T-cell (primary cell): ENCODE data around the gene ADAMTS12. TPM values are rescaled to one million over a fixed set of nuclear protein-coding genes. Genes with fewer than 3 reads are reported as not detected.

Source experiments
- ATAC-seq, 4 experiments: fragments of 200-7000 bp in 3 of 4; fragments of 150-1000 bp in 1 of 4; cut with Tn5 transposase; replicated peaks in 1 of 4; 1 replicate in 3 of 4; 2 replicates in 1 of 4; pipeline ENCODE4 v1.10.0; 2021; ENCODE audit warnings: moderate library complexity in 3 of 4, mild to moderate bottlenecking in 2 of 4, moderate number of reproducible peaks in 1 of 4
- CTCF ChIA-PET, 2 donors: fragments of 300-600 bp; sonication (Branson Sonifier 250); formaldehyde crosslinking; loops; one replicate each; lab custom pipeline; 2022; ENCODE audit warnings: antibody characterized with exemption in 2 of 2; lab: Charles Lee
- POLR2A ChIA-PET, 2 donors: fragments of 300-600 bp; sonication (Branson Sonifier 250); formaldehyde crosslinking; loops; one replicate each; lab custom pipeline; 2022; ENCODE audit warnings: antibody characterized with exemption in 2 of 2; lab: Charles Lee
- DNase-seq, 35 experiments: peaks; one replicate each; pipeline versions ENCODE4 v3.0.0 to v3.0.0-alpha.2; 2013 to 2023
- H3K27ac ChIP-seq: one replicate; pipeline ENCODE4 v1.5.1; 2013; ENCODE audit warnings: low read length
- H3K27me3 ChIP-seq, 2 experiments: replicated peaks in 1 of 2; 1 replicate in 1 of 2; 2 replicates in 1 of 2; pipeline versions ENCODE4 v1.6.1 to v1.7.0; 2013; ENCODE audit warnings: low read length in 1 of 2, mixed read lengths in 1 of 2; ENCODE audit not compliant: control insufficient read depth in 2 of 2, insufficient read depth in 2 of 2; ENCODE audit errors: extremely low read depth in 1 of 2
- H3K36me3 ChIP-seq, 2 donors: 1 replicate in 1 of 2; 2 replicates in 1 of 2; pipeline versions ENCODE4 v1.6.1 to v1.7.0; 2013; ENCODE audit warnings: low read length in 1 of 2; ENCODE audit not compliant: control insufficient read depth in 2 of 2, insufficient read depth in 1 of 2; ENCODE audit errors: extremely low read depth in 1 of 2
- H3K4me1 ChIP-seq, 2 experiments: 1 replicate in 1 of 2; 2 replicates in 1 of 2; pipeline versions ENCODE4 v1.6.1 to v1.7.0; 2013; ENCODE audit warnings: low read length in 2 of 2, mixed read lengths in 1 of 2; ENCODE audit not compliant: insufficient read depth in 2 of 2, control insufficient read depth in 1 of 2; ENCODE audit errors: extremely low read depth in 1 of 2
- H3K4me3 ChIP-seq, 2 donors: 1 replicate in 1 of 2; 2 replicates in 1 of 2; pipeline versions ENCODE4 v1.5.1 to v1.7.0; 2013; ENCODE audit warnings: mild to moderate bottlenecking in 2 of 2, low read length in 1 of 2, moderate library complexity in 1 of 2; ENCODE audit not compliant: control insufficient read depth in 1 of 2; ENCODE audit errors: extremely low read depth in 1 of 2
- H3K9me3 ChIP-seq: 2 replicates; pipeline ENCODE4 v1.7.0; 2013
- H3K27ac Mint-ChIP-seq, 2 donors: one replicate each; pipeline ENCODE4 v1.8.0; 2020 to 2021; ENCODE audit warnings: mild to moderate bottlenecking in 2 of 2, mixed read lengths in 2 of 2
- H3K27me3 Mint-ChIP-seq, 2 donors: one replicate each; pipeline ENCODE4 v1.8.0; 2021 to 2022; ENCODE audit warnings: mixed read lengths in 2 of 2
- H3K36me3 Mint-ChIP-seq: one replicate; pipeline ENCODE4 v1.8.0; 2021; ENCODE audit warnings: mixed read lengths
- H3K4me1 Mint-ChIP-seq, 3 donors: one replicate each; pipeline ENCODE4 v1.8.0; 2020 to 2022; ENCODE audit warnings: mixed read lengths in 3 of 3, mild to moderate bottlenecking in 1 of 3
- H3K4me3 Mint-ChIP-seq, 3 donors: one replicate each; pipeline ENCODE4 v1.8.0; 2020 to 2022; ENCODE audit warnings: mild to moderate bottlenecking in 3 of 3, mixed read lengths in 3 of 3, moderate library complexity in 3 of 3
- H3K9me3 Mint-ChIP-seq, 3 donors: one replicate each; pipeline ENCODE4 v1.8.0; 2020 to 2022; ENCODE audit warnings: mixed read lengths in 3 of 3
- WGBS: methylation state at CpG from one replicate; pipeline ENCODE4 v1.1.5; 2013; ENCODE audit warnings: missing lambda C conversion rate; ENCODE audit not compliant: insufficient coverage; 5-methylcytosine and 5-hydroxymethylcytosine counted together
- total RNA-seq, 35 experiments: library from RNA in 6 of 35; stranded (reverse) in 6 of 35; fragments of 120-200 nt in 1 of 35; gene quantifications; one replicate each; pipeline versions ENCODE4 v1.2.1 to v1.2.4 and lab custom pipeline; 2013 to 2026

Gene ADAMTS12
- total RNA-seq, 5 donors from 2014 or later (not counting 1 experiment from before 2014, with no cell fraction given), result 0.03 TPM; not detected in 4

GRCh38 chr5:33764786-33765185 lies 127.0 kb downstream of the ADAMTS12 start:
- Mint-ChIP-seq H3K4me3 (no peak overlapping the region), H3K36me3 (no peaks in the 10 kb centered on the region), H3K27me3 (peaks cover 3 to 4% of the 10 kb centered on the region in 2 donors), H3K27ac (no peak overlapping the region), H3K9me3 (no peaks in the 10 kb centered on the region), H3K4me1 (no peaks in the 10 kb centered on the region)
- Histone ChIP-seq H3K36me3 (no peaks in the 10 kb centered on the region), H3K4me3 (no peak overlapping the region), H3K27ac (no peak overlapping the region), H3K27me3 (peaks cover 0 to 3% of the 10 kb centered on the region in 2 experiments), H3K9me3 (no peaks in the 10 kb centered on the region), H3K4me1 (no peaks in the 10 kb centered on the region)
- no peak for ATAC-seq
- WGBS, result no CpG with 5 or more reads among the region's 3 CpGs
- ChIA-PET POLR2A (no interaction called here), CTCF (no interaction called here)
- DNase-seq, result no peak

- H3K4me3 Mint-ChIP-seq, result no peak overlapping the region
- ChIA-PET POLR2A (no interaction called here), CTCF (no interaction called here)
- H3K4me1 ChIP-seq, result no peaks in the 10 kb centered on the region
- ATAC-seq, result no peak
- DNase-seq, result no peak
- no peaks in the 10 kb centered on the region for H3K4me1 Mint-ChIP-seq
- H3K27ac Mint-ChIP-seq, result no peak overlapping the region
- no peak overlapping the region for H3K27ac ChIP-seq
- no peaks in the 10 kb centered on the region for H3K36me3 ChIP-seq
- no peaks in the 10 kb centered on the region for H3K9me3 ChIP-seq
- WGBS, result no CpG with 5 or more reads among the region's 2 CpGs
- H3K27me3 ChIP-seq, result peaks cover 0 to 3% of the 10 kb centered on the region in 2 experiments
- H3K27me3 Mint-ChIP-seq, result peaks cover 3 to 4% of the 10 kb centered on the region in 2 donors
- no peaks in the 10 kb centered on the region for H3K36me3 Mint-ChIP-seq
- H3K4me3 ChIP-seq, result no peak overlapping the region
- H3K9me3 Mint-ChIP-seq, result no peaks in the 10 kb centered on the region
Observed at GRCh38 chr5:33763435-33763834, 128.4 kb downstream of the ADAMTS12 start.

DNA sequence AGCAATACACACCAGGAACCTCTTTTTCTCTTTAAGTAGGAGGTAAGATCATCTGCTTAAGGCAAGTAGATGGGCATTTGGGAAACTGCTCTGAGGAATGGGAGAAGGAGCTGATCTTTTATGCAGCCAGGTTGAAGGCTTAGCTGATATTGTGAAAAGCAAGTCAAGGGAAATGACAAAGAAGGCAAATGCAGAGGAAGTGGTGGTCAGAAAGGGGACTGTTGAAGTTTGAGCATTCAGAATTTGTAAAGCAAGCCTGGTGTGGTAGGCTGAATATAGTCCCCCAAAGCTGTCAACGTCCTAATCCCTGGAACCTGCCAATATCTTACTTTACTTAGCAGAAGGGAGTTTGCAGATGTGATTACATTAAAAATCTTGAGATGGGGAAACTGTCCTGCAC lies 128.9 kb downstream of the ADAMTS12 start:
- no peak for DNase-seq
- Histone ChIP-seq H3K27ac (no peak overlapping the region), H3K4me3 (no peak overlapping the region), H3K4me1 (no peaks in the 10 kb centered on the region), H3K9me3 (no peaks in the 10 kb centered on the region), H3K36me3 (no peaks in the 10 kb centered on the region), H3K27me3 (peaks cover 0 to 3% of the 10 kb centered on the region in 2 experiments)
- Mint-ChIP-seq H3K36me3 (no peaks in the 10 kb centered on the region), H3K27me3 (peaks cover 3 to 4% of the 10 kb centered on the region in 2 donors), H3K27ac (no peak overlapping the region), H3K4me3 (no peak overlapping the region), H3K4me1 (no peaks in the 10 kb centered on the region), H3K9me3 (no peaks in the 10 kb centered on the region)
- ChIA-PET CTCF (no interaction called here), POLR2A (no interaction called here)
- no CpG with 5 or more reads among the region's 1 CpG for WGBS
- ATAC-seq, result no peak

DNA sequence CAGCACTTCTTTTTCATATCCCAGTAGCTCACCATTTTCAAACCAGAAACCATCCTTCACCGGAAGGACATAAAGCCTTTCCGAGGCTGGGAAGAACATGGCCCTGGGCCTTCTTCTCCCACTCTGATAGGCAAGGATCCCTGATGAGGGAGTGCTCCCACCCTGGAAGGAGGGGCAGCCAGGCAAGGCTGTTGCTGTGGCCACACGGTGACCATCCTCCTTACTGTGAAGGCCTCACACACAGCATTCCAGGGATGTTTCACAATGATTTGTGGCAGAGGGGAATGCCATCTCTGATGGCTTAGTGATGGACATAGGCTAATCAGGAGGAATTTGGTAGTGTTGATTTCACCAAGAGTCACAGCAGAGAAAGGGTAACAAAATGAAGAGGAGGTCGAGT lies 130.7 kb downstream of the ADAMTS12 start:
- H3K4me3 Mint-ChIP-seq, result no peak overlapping the region
- no peaks in the 10 kb centered on the region for H3K9me3 Mint-ChIP-seq
- ChIA-PET POLR2A (no interaction called here), CTCF (no interaction called here)
- no peak for ATAC-seq
- WGBS, result 100% methylated on average over 1 of the region's 4 CpGs
- Histone ChIP-seq H3K9me3 (no peaks in the 10 kb centered on the region), H3K27ac (no peak overlapping the region), H3K27me3 (peaks cover 0 to 3% of the 10 kb centered on the region in 2 experiments), H3K36me3 (no peaks in the 10 kb centered on the region), H3K4me3 (no peak overlapping the region), H3K4me1 (no peaks in the 10 kb centered on the region)
- no peak overlapping the region for H3K27ac Mint-ChIP-seq
- no peak for DNase-seq
- no peaks in the 10 kb centered on the region for H3K4me1 Mint-ChIP-seq
- peaks cover 0 to 2% of the 10 kb centered on the region in 2 donors for H3K27me3 Mint-ChIP-seq
- no peaks in the 10 kb centered on the region for H3K36me3 Mint-ChIP-seq

GRCh38 chr5:33758737-33759136 lies 133.1 kb downstream of the ADAMTS12 start:
- H3K27me3 Mint-ChIP-seq, result no peaks in the 10 kb centered on the region
- POLR2A ChIA-PET, result interaction anchor here in 1 of 2 donors (0.5 kb wide), 1 partner anchor 150 kb away, joined by 4 read pairs; no protein-coding TSS in a partner anchor
- H3K4me1 Mint-ChIP-seq, result no peaks in the 10 kb centered on the region
- 60% methylated on average over 1 of the region's 2 CpGs for WGBS
- ATAC-seq (no peak), DNase-seq (no peak)
- H3K4me1 ChIP-seq, result no peaks in the 10 kb centered on the region
- peaks cover 0 to 3% of the 10 kb centered on the region in 2 experiments for H3K27me3 ChIP-seq
- H3K9me3 Mint-ChIP-seq, result no peaks in the 10 kb centered on the region
- CTCF ChIA-PET, result no interaction called here
- H3K27ac Mint-ChIP-seq, result no peak overlapping the region
- no peak overlapping the region for H3K4me3 Mint-ChIP-seq
- no peaks in the 10 kb centered on the region for H3K9me3 ChIP-seq
- no peaks in the 10 kb centered on the region for H3K36me3 Mint-ChIP-seq
- no peaks in the 10 kb centered on the region for H3K36me3 ChIP-seq
- no peak overlapping the region for H3K27ac ChIP-seq
- H3K4me3 ChIP-seq, result no peak overlapping the region

DNA sequence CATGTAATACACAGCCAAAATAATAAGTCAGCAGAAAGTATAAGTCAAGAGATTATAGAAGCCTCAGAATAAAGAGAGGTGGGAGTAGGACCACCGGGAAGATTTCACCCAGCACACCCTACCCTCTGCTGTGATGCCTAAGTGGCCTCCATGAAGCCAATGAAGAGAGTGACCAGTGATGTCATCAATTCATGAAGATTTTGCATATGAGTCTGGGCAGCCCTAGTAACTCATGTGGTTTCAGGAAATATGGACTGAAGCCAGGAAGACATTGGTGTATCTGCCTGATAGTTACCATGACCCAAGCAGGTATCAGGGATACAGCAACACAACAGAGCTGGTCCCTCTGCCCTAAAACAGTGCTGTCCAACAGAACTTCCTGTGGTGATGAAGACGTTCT lies 135.3 kb downstream of the ADAMTS12 start:
- no CpG with 5 or more reads among the region's 2 CpGs for WGBS
- Mint-ChIP-seq H3K4me3 (no peak overlapping the region), H3K4me1 (no peaks in the 10 kb centered on the region), H3K36me3 (no peaks in the 10 kb centered on the region), H3K9me3 (no peaks in the 10 kb centered on the region), H3K27me3 (peaks cover 0 to 6% of the 10 kb centered on the region in 2 donors), H3K27ac (no peak overlapping the region)
- no peak for DNase-seq
- Histone ChIP-seq H3K9me3 (no peaks in the 10 kb centered on the region), H3K36me3 (no peaks in the 10 kb centered on the region), H3K27me3 (peaks cover 0 to 3% of the 10 kb centered on the region in 2 experiments), H3K4me3 (no peak overlapping the region), H3K4me1 (no peaks in the 10 kb centered on the region), H3K27ac (no peak overlapping the region)
- ChIA-PET CTCF (no interaction called here), POLR2A (no interaction called here)
- ATAC-seq, result no peak

- H3K27me3 ChIP-seq, result no peaks in the 10 kb centered on the region
- H3K4me3 Mint-ChIP-seq, result no peak overlapping the region
- CTCF ChIA-PET, result no interaction called here
- DNase-seq (no peak), ATAC-seq (no peak)
- H3K4me1 Mint-ChIP-seq, result no peaks in the 10 kb centered on the region
- no CpG with 5 or more reads among the region's 1 CpG for WGBS
- POLR2A ChIA-PET, result no interaction called here
- peaks cover 0 to 6% of the 10 kb centered on the region in 2 donors for H3K27me3 Mint-ChIP-seq
- no peaks in the 10 kb centered on the region for H3K4me1 ChIP-seq
- no peak overlapping the region for H3K27ac ChIP-seq
- no peak overlapping the region for H3K4me3 ChIP-seq
- no peaks in the 10 kb centered on the region for H3K9me3 ChIP-seq
- H3K27ac Mint-ChIP-seq, result no peak overlapping the region
- H3K9me3 Mint-ChIP-seq, result no peaks in the 10 kb centered on the region
- H3K36me3 ChIP-seq, result no peaks in the 10 kb centered on the region
- H3K36me3 Mint-ChIP-seq, result no peaks in the 10 kb centered on the region
Observed at GRCh38 chr5:33755231-33755630, 136.6 kb downstream of the ADAMTS12 start.
